ENCODE results near the gene EVX2.

Gene EVX2

DNA sequence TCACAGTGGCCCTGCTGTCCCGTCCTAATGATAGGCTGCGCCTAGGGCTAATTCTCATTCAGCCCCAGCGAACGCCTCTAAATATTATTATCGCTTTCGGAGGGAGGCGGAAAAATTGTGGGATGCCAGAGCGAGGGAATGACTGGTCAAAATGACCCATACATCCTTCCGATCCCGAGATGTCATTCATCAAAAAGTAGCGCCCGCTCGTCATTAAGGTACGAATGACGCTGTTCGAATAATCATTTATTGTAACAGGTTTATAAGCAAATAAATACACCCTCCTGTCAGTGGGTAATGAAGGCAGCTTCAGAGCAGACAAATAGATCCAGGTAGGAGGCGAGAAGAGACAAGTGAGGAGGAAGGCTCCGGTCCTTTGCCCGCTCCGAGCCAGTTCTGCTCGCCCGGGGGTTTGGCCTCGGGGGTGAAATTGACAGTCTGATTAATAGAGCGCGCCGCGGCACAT lies at the start of gene EVX2:
Gene EVX2 (minus strand): TSS at position 167 of the 466 bp plus-strand sequence. CDS start 186 bp downstream, outside the sequence.
- no peak for DNase-seq

DNA sequence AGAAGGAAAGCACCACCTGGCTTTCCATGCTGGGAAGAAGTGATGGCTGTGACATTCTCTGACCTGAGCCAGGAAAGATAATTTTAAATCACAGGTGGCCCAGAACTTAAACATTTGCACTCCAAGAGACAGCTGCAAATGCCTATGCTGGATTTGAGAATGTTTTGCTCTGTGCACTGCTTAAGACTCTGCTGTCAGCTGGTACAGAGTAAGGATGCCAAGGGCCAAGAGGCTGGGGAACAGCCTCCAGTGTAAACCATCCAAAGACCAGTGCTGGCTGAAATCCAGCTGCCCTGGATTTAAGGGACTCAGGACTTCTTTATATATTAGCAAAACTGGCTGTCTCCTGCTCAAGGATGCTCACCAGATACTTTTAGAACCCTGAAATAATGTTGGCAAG lies 49.6 kb upstream of the EVX2 start:
- no peak for DNase-seq

DNA sequence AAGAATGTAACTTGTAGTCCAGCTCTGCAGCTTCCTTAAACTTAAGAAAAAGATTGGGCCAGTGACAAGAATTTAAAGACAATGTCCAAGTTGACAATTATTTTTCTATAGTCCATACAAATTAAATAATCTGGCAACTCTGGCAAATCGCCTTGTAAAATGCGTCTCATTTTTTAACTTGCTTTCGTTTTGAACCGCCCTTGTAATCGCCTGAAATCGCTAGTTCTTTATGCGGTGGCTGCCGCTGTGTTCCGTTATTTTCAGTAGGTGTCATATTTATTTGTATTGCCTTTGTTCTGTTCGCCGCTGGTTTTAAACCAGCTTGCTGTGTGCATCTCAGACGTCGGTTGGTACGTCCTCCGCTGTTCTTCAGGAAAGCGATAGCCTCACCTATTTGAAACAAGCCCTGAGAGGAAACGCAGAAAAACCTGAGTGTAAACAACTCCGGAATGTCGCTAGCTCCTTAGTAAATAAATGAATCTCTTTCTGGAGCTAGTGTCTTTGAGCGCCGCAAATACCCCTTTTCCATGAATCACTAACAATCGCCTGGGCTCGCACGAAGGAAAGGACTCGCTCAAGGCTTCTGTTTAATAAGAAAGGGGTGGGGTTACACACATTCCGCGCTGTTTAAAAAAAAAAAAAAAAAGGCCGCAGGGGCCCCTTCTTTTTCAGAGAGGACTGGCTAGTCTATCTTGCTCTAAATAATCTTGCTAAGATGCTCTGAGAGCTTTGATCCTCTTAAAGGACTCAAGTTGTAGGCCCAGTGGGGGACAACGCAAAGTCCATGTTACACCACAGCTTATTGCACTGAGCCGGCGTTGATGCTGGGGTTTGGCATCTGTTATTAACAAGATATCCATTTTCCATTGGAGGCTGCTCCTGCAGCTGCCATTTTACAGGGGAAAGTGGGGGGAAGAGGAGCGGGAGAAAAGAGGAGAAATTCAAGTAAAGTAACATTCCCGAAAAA lies 48.7 kb upstream of the EVX2 start:
- DNase-seq = no peak

DNA sequence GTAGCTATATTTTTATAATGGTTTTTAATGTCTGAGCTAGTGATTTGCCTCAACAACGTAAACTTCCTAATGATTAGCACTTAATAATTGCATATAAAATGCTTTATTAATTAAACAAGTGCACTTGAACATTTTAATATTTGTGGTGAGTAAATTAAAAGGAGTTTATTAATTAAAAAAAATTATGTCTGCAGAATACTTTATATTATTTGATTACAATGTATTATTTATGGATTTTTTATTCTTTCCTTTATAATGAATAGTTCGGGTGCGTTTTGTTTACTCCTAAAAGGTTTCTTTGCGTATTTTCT lies 48.0 kb upstream of the EVX2 start:
- no peak for DNase-seq

DNA sequence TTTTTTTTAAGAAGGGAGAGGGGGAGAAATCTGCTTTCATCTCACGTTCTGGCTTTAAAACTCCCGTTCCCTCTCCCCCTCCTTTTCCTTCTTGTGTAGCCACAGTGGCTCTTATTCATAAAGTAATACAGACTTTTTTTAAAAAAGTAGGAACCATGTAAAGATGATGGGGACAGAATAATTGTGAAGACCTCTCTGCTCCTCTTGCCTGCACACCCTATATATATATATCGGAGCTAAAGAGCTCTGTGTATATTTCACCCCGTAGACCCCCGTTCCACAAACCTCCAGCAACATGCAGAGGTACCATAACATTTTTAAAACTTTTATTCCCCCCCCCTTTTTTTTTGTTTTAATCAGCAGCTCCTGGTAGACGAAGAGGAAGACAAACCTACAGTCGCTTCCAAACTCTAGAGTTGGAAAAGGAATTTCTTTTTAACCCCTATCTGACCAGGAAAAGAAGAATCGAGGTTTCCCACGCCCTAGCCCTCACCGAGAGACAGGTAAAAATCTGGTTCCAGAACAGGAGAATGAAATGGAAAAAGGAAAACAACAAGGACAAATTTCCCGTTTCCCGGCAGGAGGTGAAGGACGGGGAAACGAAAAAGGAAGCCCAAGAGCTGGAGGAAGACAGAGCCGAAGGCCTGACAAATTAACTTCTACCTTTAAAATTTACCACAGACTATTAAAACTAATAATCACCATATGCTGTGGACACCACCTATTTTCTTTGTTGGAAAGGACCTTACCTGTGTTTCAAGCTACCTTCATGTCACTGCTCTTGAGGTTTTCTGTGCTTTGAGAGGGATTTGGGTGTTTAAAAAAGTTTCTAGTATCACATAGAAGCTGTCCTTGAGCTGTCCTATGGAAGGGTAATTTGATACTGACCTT lies 47.4 kb upstream of the EVX2 start:
- DNase-seq = no peak

DNA sequence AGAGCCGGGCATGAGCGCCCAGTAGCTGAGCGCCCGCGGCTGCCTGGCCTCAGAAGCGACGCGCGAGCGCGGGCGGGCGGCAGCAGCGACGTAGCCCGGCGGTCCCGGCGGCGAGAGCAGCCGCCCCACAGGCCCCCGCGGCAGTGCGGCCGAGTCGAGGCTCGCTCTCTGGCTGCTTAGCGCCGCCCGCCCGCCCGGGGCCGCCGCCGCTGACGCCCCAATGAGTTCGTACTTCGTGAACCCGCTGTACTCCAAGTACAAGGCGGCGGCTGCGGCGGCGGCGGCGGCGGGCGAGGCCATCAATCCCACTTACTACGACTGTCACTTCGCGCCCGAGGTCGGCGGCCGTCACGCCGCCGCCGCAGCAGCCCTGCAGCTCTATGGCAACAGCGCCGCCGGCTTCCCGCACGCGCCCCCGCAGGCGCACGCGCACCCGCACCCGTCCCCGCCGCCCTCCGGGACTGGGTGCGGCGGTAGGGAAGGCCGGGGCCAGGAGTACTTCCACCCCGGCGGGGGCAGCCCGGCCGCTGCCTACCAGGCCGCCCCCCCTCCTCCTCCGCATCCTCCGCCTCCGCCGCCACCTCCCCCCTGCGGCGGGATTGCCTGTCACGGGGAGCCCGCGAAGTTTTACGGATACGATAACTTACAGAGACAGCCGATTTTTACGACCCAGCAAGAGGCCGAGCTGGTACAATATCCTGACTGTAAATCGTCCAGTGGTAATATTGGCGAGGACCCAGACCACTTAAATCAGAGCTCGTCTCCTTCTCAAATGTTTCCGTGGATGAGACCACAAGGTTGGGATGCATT lies 46.6 kb upstream of the EVX2 start:
- no peak for DNase-seq

DNA sequence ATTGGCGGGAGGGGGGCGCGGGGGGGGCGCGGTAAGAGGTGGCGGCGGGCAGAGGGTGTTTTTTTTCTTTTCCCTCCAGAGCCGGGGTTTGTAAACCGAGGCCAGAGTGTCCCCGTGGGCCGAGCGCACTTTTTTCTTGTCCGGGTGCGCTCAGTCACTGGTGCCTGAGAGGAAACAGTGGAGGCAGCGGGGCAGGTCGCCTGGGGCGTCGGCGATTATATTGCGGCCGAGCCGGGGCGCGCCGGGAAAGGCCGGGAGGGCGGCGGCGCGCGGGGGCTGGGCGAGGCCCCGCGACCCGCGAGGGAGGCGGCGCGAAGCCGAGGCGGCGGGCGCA lies 46.0 kb upstream of the EVX2 start:
- no peak for DNase-seq

DNA sequence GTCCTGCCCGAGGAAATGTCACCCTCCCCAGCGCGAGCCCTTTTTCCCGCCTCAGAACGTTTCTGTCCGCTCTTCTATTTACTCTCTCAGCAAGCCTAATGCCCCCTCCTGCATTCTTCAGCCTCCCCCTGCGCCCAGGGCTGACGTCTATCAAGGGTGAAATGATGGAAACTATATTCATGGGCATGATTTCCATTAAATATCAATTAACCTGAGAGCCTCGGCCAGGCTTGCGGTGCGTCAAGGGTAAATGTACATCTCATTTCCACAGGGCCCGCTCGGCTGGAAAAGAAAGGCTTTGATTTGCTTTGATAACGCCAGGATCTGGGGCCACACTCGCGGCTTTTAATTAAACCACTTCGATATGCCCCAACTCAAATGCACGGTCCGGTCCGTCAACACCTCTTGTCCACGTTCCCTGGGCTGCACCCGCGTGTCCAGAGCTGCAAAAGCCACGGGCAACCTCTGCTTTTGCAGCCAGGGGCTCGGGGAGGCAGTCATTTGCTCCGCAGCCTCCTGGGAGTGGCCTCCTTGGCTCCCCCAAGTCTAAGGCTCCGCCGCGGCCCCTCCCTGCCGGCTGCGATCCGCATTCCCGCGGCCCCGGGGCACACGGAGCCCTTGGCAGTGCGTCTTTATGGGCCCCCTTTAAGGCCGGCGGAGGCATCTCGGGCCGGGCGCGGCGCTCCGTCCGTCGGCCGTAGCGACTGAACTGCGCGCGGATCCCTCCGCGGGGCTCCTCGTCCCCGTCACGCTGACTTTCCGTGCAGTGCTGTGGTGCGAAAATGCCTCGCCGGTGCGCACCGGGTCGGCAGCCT lies 45.4 kb upstream of the EVX2 start, which contains the start of gene HOXD8:
Gene HOXD8 (plus strand): TSS at position 724 of the 815 bp plus-strand sequence. CDS start 662 bp downstream, outside the sequence.
- no peak for DNase-seq

- no peak for DNase-seq
Observed at GRCh38 chr2:176128172-176128981, 44.6 kb upstream of the EVX2 start.

DNA sequence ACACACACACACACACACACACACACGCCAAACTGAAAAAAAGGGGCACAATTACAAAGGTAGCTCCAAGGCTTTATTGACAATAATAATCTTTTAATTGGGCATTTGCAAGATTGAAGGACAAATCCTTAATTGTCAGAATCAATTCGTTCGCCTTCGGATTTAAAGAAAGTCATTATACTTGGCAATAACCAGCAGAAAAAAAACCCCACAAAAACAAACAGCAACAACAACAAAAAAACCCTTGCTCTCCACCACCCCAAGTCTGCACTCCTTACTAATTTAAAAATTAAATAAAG lies 44.0 kb upstream of the EVX2 start:
- no peak for DNase-seq

DNA sequence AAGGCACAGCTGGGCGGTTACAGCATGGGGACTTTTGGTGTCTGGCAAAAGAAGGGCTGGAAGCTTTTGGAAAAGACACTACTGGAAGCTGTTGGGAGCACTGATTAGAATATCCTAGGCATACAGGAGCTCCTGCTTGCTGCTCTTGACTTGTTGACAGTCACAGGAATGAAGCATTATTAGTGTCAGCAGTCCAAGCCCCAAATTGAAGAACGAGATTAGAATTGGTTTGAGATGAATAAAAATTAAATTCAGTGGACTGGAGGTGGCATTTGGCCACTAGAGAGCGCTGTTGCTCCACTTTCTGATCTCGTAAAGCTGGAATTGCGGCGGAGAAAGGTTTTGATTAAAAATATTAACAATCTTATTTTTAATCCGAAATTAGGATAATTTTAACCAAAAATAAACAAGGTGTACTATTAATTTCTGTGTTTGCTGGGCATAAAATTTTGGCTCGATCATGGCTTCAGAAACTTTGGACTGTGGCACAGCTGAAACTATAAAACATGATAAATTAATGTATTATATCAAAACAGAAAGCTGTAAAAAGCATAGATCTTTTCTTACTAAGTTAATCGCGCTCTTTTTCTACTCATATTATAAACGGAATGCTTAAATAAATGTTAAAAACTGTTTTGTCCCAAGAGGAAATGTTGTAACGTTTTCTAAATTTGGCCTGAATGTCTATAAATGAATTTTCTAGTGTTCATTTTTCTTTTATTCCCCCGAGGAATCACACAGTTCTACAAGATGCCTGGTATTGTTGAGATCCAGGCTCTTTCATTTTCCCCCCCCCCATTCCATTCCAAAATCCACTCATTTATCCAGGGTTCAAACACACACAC lies 43.4 kb upstream of the EVX2 start:
- peak; percentile 71 for DNase-seq

DNA sequence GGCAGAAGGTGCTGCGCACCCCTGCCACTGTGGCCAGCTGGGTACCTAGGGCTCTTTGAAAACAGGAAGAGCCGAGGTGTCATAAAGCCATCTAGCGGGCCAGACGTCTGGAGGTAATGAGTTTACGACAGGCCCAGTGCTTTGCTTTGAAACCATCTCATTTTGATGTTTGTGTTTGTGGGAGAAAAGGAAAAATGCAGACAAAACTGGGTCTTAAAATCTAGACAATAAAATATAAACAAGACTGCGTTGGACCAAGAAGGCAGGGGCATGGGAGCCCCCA lies 42.0 kb upstream of the EVX2 start:
- no peak for DNase-seq

GRCh38 chr2:176124947-176125771 lies 41.4 kb upstream of the EVX2 start:
- no peak for DNase-seq

GRCh38 chr2:176124110-176124946 lies 40.6 kb upstream of the EVX2 start:
- no peak for DNase-seq

DNA sequence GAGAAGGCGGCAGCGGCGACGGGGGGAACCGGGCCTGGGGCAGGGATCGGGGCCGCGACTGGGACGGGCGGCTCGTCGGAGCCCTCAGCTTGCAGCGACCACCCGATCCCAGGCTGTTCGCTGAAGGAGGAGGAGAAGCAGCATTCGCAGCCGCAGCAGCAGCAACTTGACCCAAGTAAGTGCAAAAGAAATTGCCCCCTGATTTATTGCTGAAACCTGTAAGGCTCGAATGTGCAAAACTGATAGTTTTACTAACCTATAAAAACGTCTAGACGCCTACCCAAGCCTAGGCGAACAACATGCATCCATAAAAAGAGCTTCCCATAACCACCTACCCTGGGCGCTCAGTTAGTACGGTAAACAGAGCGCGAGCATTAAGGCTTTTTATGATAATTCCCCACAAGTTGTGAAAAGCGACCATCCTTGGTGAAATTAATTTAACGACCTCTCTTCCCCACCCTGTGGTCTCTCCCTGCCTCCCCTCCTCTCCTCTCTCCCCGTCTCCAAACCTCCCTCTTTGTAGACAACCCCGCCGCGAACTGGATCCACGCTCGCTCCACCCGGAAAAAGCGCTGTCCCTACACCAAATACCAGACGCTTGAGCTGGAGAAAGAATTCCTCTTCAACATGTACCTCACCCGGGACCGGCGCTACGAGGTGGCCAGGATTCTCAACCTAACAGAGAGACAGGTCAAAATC lies 39.8 kb upstream of the EVX2 start:
- DNase-seq = no peak

GRCh38 chr2:176122683-176123410 lies 39.1 kb upstream of the EVX2 start, which contains the start of gene HOXD9:
HOXD9 (plus strand) TSS chr2:176122719; CDS start chr2:176122769, 50 bp downstream.
- no peak for DNase-seq

GRCh38 chr2:176122052-176122682 lies 38.4 kb upstream of the EVX2 start:
- no peak for DNase-seq
